Mammary epithelial cell (primary cell): ENCODE measurements around the gene BLTP2.

Experiments
- CTCF ChIP-seq, 2 donors: IDR thresholded peaks in 1 of 2; conservative IDR thresholded peaks in 1 of 2; 2 replicates each; pipeline ENCODE4 v1.5.1; 2011 to 2012; ENCODE audit warnings: inconsistent platforms in 2 of 2, low read length in 2 of 2, mild to moderate bottlenecking in 2 of 2, control low read depth in 1 of 2, low read depth in 1 of 2; ENCODE audit not compliant: insufficient read depth in 1 of 2; ENCODE audit errors: extremely low read depth in 1 of 2
- EZH2 ChIP-seq: IDR thresholded peaks from 2 replicates; pipeline ENCODE4 v1.6.1; 2012; ENCODE audit warnings: low read length, inconsistent platforms, borderline replicate concordance

- TF ChIP-seq CTCF (conservative IDR thresholded peaks at IDR 0.05 in 1 of 2, IDR thresholded peaks at IDR 0.05 in 1 of 2; ENCODE audit: extremely low read depth in 1 of 2, insufficient read depth in 1 of 2, low read depth in 1 of 2, low read length in 2 of 2) (no peak), EZH2 (no peak)
These were observed 34.6 kb downstream of the BLTP2 start for GRCh38 chr17:28610376-28610775.
